DOHH2 (cell line): ENCODE measurements around the gene MINK1.

Experiments
- H3F3A ChIP-seq: fragments of 200-600 bp; sonication (generic), shearing (Covaris generic); 2 replicates; pipeline ENCODE4 v1.6.0; 2016; ENCODE audit warnings: antibody characterized with exemption, mild to moderate bottlenecking; ENCODE audit not compliant: control insufficient read depth, insufficient read depth
- H3K27ac ChIP-seq: fragments of 200-600 bp; sonication (generic); 2 replicates; pipeline ENCODE4 v1.5.1; 2014; ENCODE audit warnings: low read depth, mild to moderate bottlenecking, low read length, moderate library complexity
- H3K27me3 ChIP-seq: fragments of 200-600 bp; sonication (generic); 2 replicates; pipeline ENCODE4 v1.6.1; 2014; ENCODE audit warnings: mild to moderate bottlenecking, low read length, mixed read lengths; ENCODE audit not compliant: control insufficient read depth
- H3K36me3 ChIP-seq: fragments of 200-600 bp; sonication (generic); 2 replicates; pipeline ENCODE4 v1.6.1; 2014; ENCODE audit warnings: mild to moderate bottlenecking, low read length, moderate library complexity, mixed read lengths; ENCODE audit not compliant: control insufficient read depth
- H3K4me1 ChIP-seq: fragments of 200-600 bp; sonication (generic); 2 replicates; pipeline ENCODE4 v1.6.1; 2014; ENCODE audit warnings: mild to moderate bottlenecking, low read length, mixed read lengths; ENCODE audit not compliant: control insufficient read depth
- H3K4me2 ChIP-seq: fragments of 200-600 bp; sonication (generic); 2 replicates; pipeline ENCODE4 v1.6.0; 2014; ENCODE audit warnings: mild to moderate bottlenecking, low read length, moderate library complexity
- H3K4me3 ChIP-seq: fragments of 200-600 bp; sonication (generic); 2 replicates; pipeline ENCODE4 v1.5.1; 2014; ENCODE audit warnings: mild to moderate bottlenecking, low read length, mixed read lengths
- H3K79me2 ChIP-seq: fragments of 200-600 bp; sonication (generic); 2 replicates; pipeline ENCODE4 v1.6.1; 2014; ENCODE audit warnings: mild to moderate bottlenecking, low read length, mixed read lengths; ENCODE audit not compliant: control insufficient read depth
- H3K9me2 ChIP-seq: fragments of 200-600 bp; sonication (generic); replicated peaks from 2 replicates; pipeline ENCODE4 v1.6.1; 2014; ENCODE audit warnings: mild to moderate bottlenecking, low read length, mixed read lengths; ENCODE audit not compliant: control insufficient read depth
- H3K9me3 ChIP-seq: fragments of 200-600 bp; sonication (generic); 2 replicates; pipeline ENCODE4 v1.6.1; 2014; ENCODE audit warnings: antibody characterized with exemption, low read length, mixed read lengths; ENCODE audit not compliant: control insufficient read depth, insufficient read depth
- H4K20me1 ChIP-seq: fragments of 200-600 bp; sonication (generic); 2 replicates; pipeline ENCODE4 v1.6.0; 2014; ENCODE audit warnings: low read depth, mild to moderate bottlenecking, antibody characterized with exemption, low read length, moderate library complexity; ENCODE audit not compliant: control insufficient read depth, insufficient read depth
- EZH2phosphoT487 ChIP-seq: fragments of 200-600 bp; sonication (generic); IDR thresholded peaks from 2 replicates; pipeline ENCODE4 v1.6.1; 2017; ENCODE audit warnings: borderline replicate concordance, mild to moderate bottlenecking, antibody characterized with exemption, low read length, moderate library complexity, mixed read lengths
- TF ChIP-seq, protein P1 (sequence below): fragments of 200-600 bp; sonication (generic); IDR thresholded peaks from one replicate; pipeline ENCODE4 v1.5.1; 2014; ENCODE audit warnings: antibody characterized with exemption, mild to moderate bottlenecking, low read depth, low read length; ENCODE audit not compliant: poor library complexity, severe bottlenecking

Gene MINK1

DNA sequence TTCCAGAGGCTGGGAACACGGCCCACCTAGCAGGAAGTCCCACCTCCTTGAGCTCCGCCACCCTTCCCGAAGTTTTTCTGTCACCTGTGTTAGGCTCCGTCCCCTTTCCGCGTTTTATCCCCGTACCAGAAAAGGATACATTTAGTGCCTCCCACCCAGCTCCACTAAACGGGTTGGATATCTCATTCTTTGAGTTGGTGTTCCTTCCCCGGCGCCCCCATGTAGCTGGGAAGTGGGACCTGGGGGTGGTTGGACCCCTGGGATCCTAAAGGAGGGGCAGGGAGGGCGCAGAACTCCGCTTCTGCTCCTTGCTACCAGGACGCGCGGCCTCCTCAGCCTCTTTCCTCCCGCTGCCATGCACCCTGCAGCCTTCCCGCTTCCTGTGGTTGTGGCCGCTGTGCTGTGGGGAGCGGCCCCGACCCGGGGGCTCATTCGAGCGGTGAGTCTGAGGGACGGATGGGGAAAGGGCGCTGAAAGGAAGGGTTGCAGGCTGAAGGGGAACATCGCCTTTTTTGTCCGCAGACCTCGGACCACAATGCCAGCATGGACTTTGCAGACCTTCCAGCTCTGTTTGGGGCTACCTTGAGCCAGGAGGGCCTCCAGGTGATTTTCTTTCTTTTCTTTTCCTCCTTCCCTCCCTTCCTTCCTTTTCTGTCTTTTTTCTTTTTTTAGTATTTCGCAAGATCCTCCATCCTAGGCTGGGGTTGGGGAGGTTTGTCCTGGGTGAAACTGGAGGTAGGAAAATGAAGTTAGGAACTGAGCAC lies 107.6 kb downstream of the MINK1 start:
- peak overlapping the region; percentile 92 for H3K27ac ChIP-seq
- no peaks in the 10 kb centered on the region for H3K27me3 ChIP-seq
- peaks cover 46% of the 10 kb centered on the region for H3F3A ChIP-seq
- no peaks in the 10 kb centered on the region for H3K9me2 ChIP-seq
- H4K20me1 ChIP-seq: peaks cover 6% of the 10 kb centered on the region; the same call in 1 of the 2 replicates
- TF ChIP-seq, protein P1, sequence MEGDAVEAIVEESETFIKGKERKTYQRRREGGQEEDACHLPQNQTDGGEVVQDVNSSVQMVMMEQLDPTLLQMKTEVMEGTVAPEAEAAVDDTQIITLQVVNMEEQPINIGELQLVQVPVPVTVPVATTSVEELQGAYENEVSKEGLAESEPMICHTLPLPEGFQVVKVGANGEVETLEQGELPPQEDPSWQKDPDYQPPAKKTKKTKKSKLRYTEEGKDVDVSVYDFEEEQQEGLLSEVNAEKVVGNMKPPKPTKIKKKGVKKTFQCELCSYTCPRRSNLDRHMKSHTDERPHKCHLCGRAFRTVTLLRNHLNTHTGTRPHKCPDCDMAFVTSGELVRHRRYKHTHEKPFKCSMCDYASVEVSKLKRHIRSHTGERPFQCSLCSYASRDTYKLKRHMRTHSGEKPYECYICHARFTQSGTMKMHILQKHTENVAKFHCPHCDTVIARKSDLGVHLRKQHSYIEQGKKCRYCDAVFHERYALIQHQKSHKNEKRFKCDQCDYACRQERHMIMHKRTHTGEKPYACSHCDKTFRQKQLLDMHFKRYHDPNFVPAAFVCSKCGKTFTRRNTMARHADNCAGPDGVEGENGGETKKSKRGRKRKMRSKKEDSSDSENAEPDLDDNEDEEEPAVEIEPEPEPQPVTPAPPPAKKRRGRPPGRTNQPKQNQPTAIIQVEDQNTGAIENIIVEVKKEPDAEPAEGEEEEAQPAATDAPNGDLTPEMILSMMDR: no peak
- TF ChIP-seq EZH2phosphoT487: no peak
- no peaks in the 10 kb centered on the region for H3K9me3 ChIP-seq
- H3K79me2 ChIP-seq: peaks cover 75% of the 10 kb centered on the region
- peak overlapping the region; percentile 90 for H3K4me3 ChIP-seq
- peak overlapping the region; percentile 94 for H3K4me2 ChIP-seq
- peaks cover 93% of the 10 kb centered on the region for H3K36me3 ChIP-seq
- peaks cover 59% of the 10 kb centered on the region for H3K4me1 ChIP-seq

DNA sequence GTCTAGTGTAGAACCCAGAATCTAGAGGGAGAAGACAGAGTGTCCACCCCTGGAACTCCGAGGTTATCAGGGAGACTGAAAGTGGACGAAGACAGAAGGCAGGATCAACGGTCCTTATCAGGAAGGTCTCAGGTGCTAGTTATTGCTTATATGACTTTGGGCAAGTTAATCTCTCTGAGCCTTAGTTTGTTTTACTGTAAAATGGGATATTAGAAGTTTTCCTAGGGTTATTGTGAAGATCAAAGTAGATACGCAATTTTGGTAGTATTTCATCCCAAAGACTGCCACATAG lies 108.1 kb downstream of the MINK1 start:
- Histone ChIP-seq H3K79me2 (peaks cover 81% of the 10 kb centered on the region), H3F3A (peaks cover 51% of the 10 kb centered on the region), H3K9me2 (no peaks in the 10 kb centered on the region), H3K4me1 (peaks cover 63% of the 10 kb centered on the region), H3K27me3 (no peaks in the 10 kb centered on the region), H3K27ac (peak overlapping the region; percentile 92), H3K4me3 (peak overlapping the region; percentile 90), H3K4me2 (peak overlapping the region; percentile 94), H4K20me1 (peaks cover 7% of the 10 kb centered on the region; the same call in 1 of the 2 replicates), H3K36me3 (peaks cover 93% of the 10 kb centered on the region), H3K9me3 (no peaks in the 10 kb centered on the region)
- TF ChIP-seq EZH2phosphoT487: no peak
- TF ChIP-seq, protein P1: no peak

DNA sequence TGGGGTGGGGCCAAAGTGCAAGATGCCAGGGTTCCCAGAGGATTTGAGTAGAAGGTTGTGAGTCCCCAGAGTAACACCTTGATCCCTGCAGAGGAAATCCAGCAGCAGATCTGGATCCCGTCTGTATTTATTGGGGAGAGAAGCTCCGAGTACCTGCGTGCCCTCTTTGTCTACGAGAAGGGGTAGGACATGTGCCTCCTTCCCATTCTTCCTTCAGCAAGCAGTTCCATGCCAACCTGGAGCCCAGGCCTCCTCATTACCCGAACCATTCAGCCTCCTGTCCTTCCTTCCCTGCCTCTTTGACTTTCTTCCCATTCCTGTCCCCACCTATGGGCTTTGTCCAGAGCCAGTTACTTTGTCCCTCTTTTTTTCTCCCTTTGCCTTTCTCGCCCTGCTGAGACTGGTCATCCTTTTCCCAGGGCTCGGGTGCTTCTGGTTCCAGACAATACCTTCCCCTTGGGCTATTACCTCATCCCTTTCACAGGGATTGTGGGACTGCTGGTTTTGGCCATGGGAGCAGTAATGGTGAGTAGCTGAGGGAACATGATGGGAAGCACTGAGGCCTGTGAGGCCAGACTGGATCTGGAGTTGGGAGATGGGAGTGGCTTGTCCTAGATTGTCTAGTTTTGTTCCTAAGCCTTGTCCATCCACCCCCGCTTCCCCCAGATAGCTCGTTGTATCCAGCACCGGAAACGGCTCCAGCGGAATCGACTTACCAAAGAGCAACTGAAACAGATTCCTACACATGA lies 109.8 kb downstream of the MINK1 start:
- H3K4me3 ChIP-seq: peak overlapping the region; percentile 90; the same call in 1 of the 2 replicates
- H3K9me2 ChIP-seq: no peaks in the 10 kb centered on the region
- H3K27me3 ChIP-seq: no peaks in the 10 kb centered on the region
- H3K79me2 ChIP-seq: peaks cover 93% of the 10 kb centered on the region
- H3K4me1 ChIP-seq: peaks cover 69% of the 10 kb centered on the region
- H4K20me1 ChIP-seq: peaks cover 13% of the 10 kb centered on the region; the same call in 1 of the 2 replicates
- peak overlapping the region; percentile 94 for H3K4me2 ChIP-seq
- no peaks in the 10 kb centered on the region for H3K9me3 ChIP-seq
- TF ChIP-seq, protein P1: no peak
- no peak for TF ChIP-seq EZH2phosphoT487
- peaks cover 61% of the 10 kb centered on the region for H3F3A ChIP-seq
- H3K36me3 ChIP-seq: peaks cover 92% of the 10 kb centered on the region
- peak overlapping the region; percentile 99; the same call in 1 of the 2 replicates for H3K27ac ChIP-seq
